ENCODE measurements around the gene FADS3. TPM values are rescaled to one million over a fixed set of nuclear protein-coding genes. Genes with fewer than 3 reads are reported as not detected.
A peak's percentile ranks its signal among the peaks of the same experiment; 100 is the strongest.

Gene FADS3
- total and polyA plus RNA-seq, 2 of the 13 experiments (the other 11 are each of a cell fraction or from before 2014, with no cell fraction given): 13.4 to 23.2 TPM

GRCh38 chr11:61923166-61924063 is 32.1 kb upstream of the FADS3 start (continued):
- TF ChIP-seq CREB3 (CRISPR knock-in tag; IDR thresholded peaks at IDR 0.05) (no peak), IRF2 (CRISPR knock-in tag; IDR thresholded peaks at IDR 0.05) (peak; percentile 51; the same call in 1 of the 2 replicates), ZNF367 (CRISPR knock-in tag; IDR thresholded peaks at IDR 0.05; ENCODE audit: borderline replicate concordance) (no peak), ZHX1 (CRISPR knock-in tag; IDR thresholded peaks at IDR 0.05; ENCODE audit: low read depth) (no peak), ZNF7 (CRISPR knock-in tag; IDR thresholded peaks at IDR 0.05) (no peak), EZH2 (conservative IDR thresholded peaks at IDR 0.05; ENCODE audit: low read depth, low read length) (no peak), ZNF503 (CRISPR knock-in tag; IDR thresholded peaks at IDR 0.05) (peak; percentile 65; the same call in 1 of the 2 replicates), RCOR2 (CRISPR knock-in tag; IDR thresholded peaks at IDR 0.05) (0 out of 2 replicates have a peak, but pooled peaks have one; percentile 15), ZNF761 (CRISPR knock-in tag; conservative IDR thresholded peaks at IDR 0.05) (peak; percentile 75; the same call in 1 of the 2 replicates), NR3C1 (CRISPR knock-in tag; IDR thresholded peaks at IDR 0.05) (no peak), HNRNPL (IDR thresholded peaks at IDR 0.05; ENCODE audit: low read depth, low read length) (peak; percentile 58; the same call in 1 of the 2 replicates), ZNF772 (CRISPR knock-in tag; IDR thresholded peaks at IDR 0.05) (peak; percentile 27; the same call in 1 of the 2 replicates), ASH2L (IDR thresholded peaks at IDR 0.05; ENCODE audit: insufficient read length, low read depth, low read length) (peak; percentile 85), RFX1 (IDR thresholded peaks at IDR 0.05) (no peak), ZNF678 (CRISPR knock-in tag; IDR thresholded peaks at IDR 0.05) (no peak), ZBTB20 (CRISPR knock-in tag; IDR thresholded peaks at IDR 0.05; ENCODE audit: borderline replicate concordance, low read depth) (peak; percentile 64; the same call in 1 of the 2 replicates), GZF1 (CRISPR knock-in tag; IDR thresholded peaks at IDR 0.05) (no peak), PHF21A (CRISPR knock-in tag; IDR thresholded peaks at IDR 0.05) (peak; percentile 97), SRSF1 (optimal IDR thresholded peaks at IDR 0.05; ENCODE audit: low read depth, low read length) (peak; percentile 87), E2F2 (CRISPR knock-in tag; IDR thresholded peaks at IDR 0.05; ENCODE audit: borderline replicate concordance) (no peak), FOXO4 (CRISPR knock-in tag; conservative IDR thresholded peaks at IDR 0.05) (no peak)
